Measurements from ENCODE around the gene IKBIP.
"Not testable (repeated sequence)": the region's sequence is repeated elsewhere in the genome, so short reads cannot be mapped to it uniquely, and the experiment has no call there.

Gene IKBIP

DNA sequence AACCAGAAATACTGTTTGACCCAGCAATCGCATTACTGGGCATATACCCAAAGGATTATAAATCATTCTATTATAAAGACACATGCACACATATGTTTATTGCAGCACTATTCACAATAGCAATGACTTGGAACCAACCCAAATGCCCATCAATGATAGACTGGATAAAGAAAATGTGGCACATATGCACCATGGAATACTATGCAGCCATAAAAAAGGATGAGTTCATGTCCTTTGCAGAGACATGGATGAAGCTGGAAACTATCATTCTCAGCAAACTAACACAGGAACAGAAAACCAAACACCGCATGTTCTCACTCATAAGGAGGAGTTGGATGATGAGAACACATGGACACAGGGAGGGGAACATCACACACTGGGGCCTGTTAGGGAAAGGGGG is 67.8 kb downstream of the IKBIP start:
- not testable (repeated sequence) for H3K4me3 ChIP-seq (ENCODE audit: low read depth, low read length); H3K4me1 ChIP-seq (ENCODE audit: control insufficient read depth, insufficient read depth, low read length, unreplicated experiment); H3K79me2 ChIP-seq (ENCODE audit: control insufficient read depth, insufficient read depth, low read length, unreplicated experiment); H3K27me3 ChIP-seq (ENCODE audit: insufficient read depth, low read length); H3K27ac ChIP-seq (ENCODE audit: low read depth, low read length); H2AFZ ChIP-seq (ENCODE audit: low read length, unreplicated experiment); H3K36me3 ChIP-seq (ENCODE audit: insufficient read depth, low read length)

DNA sequence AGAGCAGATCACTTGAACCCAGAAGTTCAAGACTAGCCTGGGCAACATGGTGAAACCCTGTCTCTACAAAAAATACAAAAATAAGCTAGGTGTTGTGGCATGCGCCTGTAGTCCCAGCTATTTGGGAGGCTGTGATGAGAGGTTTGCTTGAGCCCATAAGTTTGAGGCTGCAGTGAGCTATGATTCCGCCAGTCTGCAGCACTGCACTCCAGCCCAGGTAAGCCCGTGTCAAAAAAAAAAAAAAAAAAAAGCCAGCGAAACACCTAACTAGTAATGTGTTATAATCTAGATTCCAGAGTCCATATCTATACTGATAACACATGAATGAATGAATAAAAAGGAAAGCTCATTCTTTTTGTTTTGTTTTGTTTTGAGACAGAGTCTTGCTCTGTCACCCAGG is 69.6 kb downstream of the IKBIP start:
- H3K27me3 ChIP-seq (ENCODE audit: insufficient read depth, low read length), result no peaks in the 10 kb centered on the region
- H3K4me1 ChIP-seq (ENCODE audit: control insufficient read depth, insufficient read depth, low read length, unreplicated experiment), result no peaks in the 10 kb centered on the region
- no peaks in the 10 kb centered on the region for H3K36me3 ChIP-seq (ENCODE audit: insufficient read depth, low read length)
- H2AFZ ChIP-seq (ENCODE audit: low read length, unreplicated experiment), result no peak overlapping the region
- H3K27ac ChIP-seq (ENCODE audit: low read depth, low read length), result no peak overlapping the region
- no peak overlapping the region for H3K4me3 ChIP-seq (ENCODE audit: low read depth, low read length)
- H3K79me2 ChIP-seq (ENCODE audit: control insufficient read depth, insufficient read depth, low read length, unreplicated experiment), result no peaks in the 10 kb centered on the region
